ENCODE measurements around the gene TNFAIP1.

Gene TNFAIP1

DNA sequence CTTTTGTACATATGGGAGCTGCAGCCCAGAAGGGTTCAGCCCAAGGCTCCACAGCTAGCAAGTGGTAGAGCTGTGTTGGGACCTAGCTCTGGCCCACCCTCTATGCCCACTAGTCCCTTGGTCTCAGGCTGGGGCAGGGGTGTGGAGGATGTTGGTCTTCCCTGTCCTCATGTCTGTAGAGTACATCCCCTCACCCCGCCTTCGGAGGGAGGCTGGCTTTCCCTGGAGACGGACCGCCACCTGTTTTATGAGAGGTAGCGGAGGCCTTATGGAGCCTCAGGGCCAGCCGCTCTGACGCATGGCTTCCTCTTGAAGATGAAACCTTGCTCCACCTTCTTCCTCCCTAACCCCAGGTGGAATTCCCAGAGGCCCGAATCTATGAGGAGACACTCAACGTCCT lies 8.4 kb downstream of the TNFAIP1 start:
- Histone ChIP-seq H3K4me1 (ENCODE audit: control insufficient read depth in 5 of 5, insufficient read depth in 5 of 5, low read length in 5 of 5) (peaks cover 0 to 35% (median 7%) of the 10 kb centered on the region in 5 donors), H3K4me3 (ENCODE audit: low read depth in 1 of 5, low read length in 5 of 5) (no peak overlapping the region), H3K9me3 (ENCODE audit: control insufficient read depth in 5 of 5, low read length in 5 of 5) (no peaks in the 10 kb centered on the region), H3K36me3 (ENCODE audit: control insufficient read depth in 5 of 5, insufficient read depth in 5 of 5, low read length in 5 of 5) (peaks cover 0 to 98% (median 93%) of the 10 kb centered on the region in 5 donors), H3K27me3 (ENCODE audit: control insufficient read depth in 5 of 5, insufficient read depth in 4 of 5, low read length in 5 of 5) (no peaks in the 10 kb centered on the region), H3K9ac (ENCODE audit: low read length in 5 of 5) (no peak overlapping the region), H3K27ac (ENCODE audit: low read depth, low read length) (no peak overlapping the region)

GRCh38 chr17:28344435-28344901 lies 8.9 kb downstream of the TNFAIP1 start:
- no peak overlapping the region for H3K9ac ChIP-seq (ENCODE audit: low read length in 5 of 5)
- H3K4me1 ChIP-seq (ENCODE audit: control insufficient read depth in 5 of 5, insufficient read depth in 5 of 5, low read length in 5 of 5): peaks cover 0 to 31% (median 7%) of the 10 kb centered on the region in 5 donors
- no peaks in the 10 kb centered on the region for H3K27me3 ChIP-seq (ENCODE audit: control insufficient read depth in 5 of 5, insufficient read depth in 4 of 5, low read length in 5 of 5)
- no peak overlapping the region for H3K27ac ChIP-seq (ENCODE audit: low read depth, low read length)
- peaks cover 0 to 99% (median 93%) of the 10 kb centered on the region in 5 donors for H3K36me3 ChIP-seq (ENCODE audit: control insufficient read depth in 5 of 5, insufficient read depth in 5 of 5, low read length in 5 of 5)
- H3K9me3 ChIP-seq (ENCODE audit: control insufficient read depth in 5 of 5, low read length in 5 of 5): no peaks in the 10 kb centered on the region
- no peak overlapping the region for H3K4me3 ChIP-seq (ENCODE audit: low read depth in 1 of 5, low read length in 5 of 5)

GRCh38 chr17:28345419-28346198 lies 10.0 kb downstream of the TNFAIP1 start:
- Histone ChIP-seq H3K4me1 (ENCODE audit: control insufficient read depth in 5 of 5, insufficient read depth in 5 of 5, low read length in 5 of 5) (peaks cover 0 to 27% (median 7%) of the 10 kb centered on the region in 5 donors), H3K36me3 (ENCODE audit: control insufficient read depth in 5 of 5, insufficient read depth in 5 of 5, low read length in 5 of 5) (peaks cover 0 to 99% (median 93%) of the 10 kb centered on the region in 5 donors), H3K9ac (ENCODE audit: low read length in 5 of 5) (no peak overlapping the region), H3K4me3 (ENCODE audit: low read depth in 1 of 5, low read length in 5 of 5) (no peak overlapping the region), H3K27ac (ENCODE audit: low read depth, low read length) (no peak overlapping the region), H3K27me3 (ENCODE audit: control insufficient read depth in 5 of 5, insufficient read depth in 4 of 5, low read length in 5 of 5) (no peaks in the 10 kb centered on the region), H3K9me3 (ENCODE audit: control insufficient read depth in 5 of 5, low read length in 5 of 5) (no peaks in the 10 kb centered on the region)

- H3K27me3 ChIP-seq (ENCODE audit: control insufficient read depth in 5 of 5, insufficient read depth in 4 of 5, low read length in 5 of 5): no peaks in the 10 kb centered on the region
- H3K9ac ChIP-seq (ENCODE audit: low read length in 5 of 5): no peak overlapping the region
- peaks cover 0 to 27% (median 7%) of the 10 kb centered on the region in 5 donors for H3K4me1 ChIP-seq (ENCODE audit: control insufficient read depth in 5 of 5, insufficient read depth in 5 of 5, low read length in 5 of 5)
Measured at GRCh38 chr17:28346199-28346580, 10.6 kb downstream of the TNFAIP1 start.

GRCh38 chr17:28346746-28347246 lies 11.2 kb downstream of the TNFAIP1 start:
- Histone ChIP-seq H3K36me3 (ENCODE audit: control insufficient read depth in 5 of 5, insufficient read depth in 5 of 5, low read length in 5 of 5) (peaks cover 1 to 99% (median 94%) of the 10 kb centered on the region in 5 donors), H3K27ac (ENCODE audit: low read depth, low read length) (no peak overlapping the region), H3K27me3 (ENCODE audit: control insufficient read depth in 5 of 5, insufficient read depth in 4 of 5, low read length in 5 of 5) (no peaks in the 10 kb centered on the region), H3K9me3 (ENCODE audit: control insufficient read depth in 5 of 5, low read length in 5 of 5) (no peaks in the 10 kb centered on the region), H3K9ac (ENCODE audit: low read length in 5 of 5) (no peak overlapping the region), H3K4me1 (ENCODE audit: control insufficient read depth in 5 of 5, insufficient read depth in 5 of 5, low read length in 5 of 5) (peaks cover 0 to 27% (median 7%) of the 10 kb centered on the region in 5 donors), H3K4me3 (ENCODE audit: low read depth in 1 of 5, low read length in 5 of 5) (no peak overlapping the region)

More at GRCh38 chr17:28346199-28346580, 10.6 kb downstream of the TNFAIP1 start:
- peaks cover 0 to 99% (median 94%) of the 10 kb centered on the region in 5 donors for H3K36me3 ChIP-seq (ENCODE audit: control insufficient read depth in 5 of 5, insufficient read depth in 5 of 5, low read length in 5 of 5)
- H3K9me3 ChIP-seq (ENCODE audit: control insufficient read depth in 5 of 5, low read length in 5 of 5): no peaks in the 10 kb centered on the region
- no peak overlapping the region for H3K27ac ChIP-seq (ENCODE audit: low read depth, low read length)
- H3K4me3 ChIP-seq (ENCODE audit: low read depth in 1 of 5, low read length in 5 of 5): no peak overlapping the region

- Histone ChIP-seq H3K36me3 (ENCODE audit: control insufficient read depth in 5 of 5, insufficient read depth in 5 of 5, low read length in 5 of 5) (peaks cover 3 to 98% (median 92%) of the 10 kb centered on the region in 5 donors), H3K27me3 (ENCODE audit: control insufficient read depth in 5 of 5, insufficient read depth in 4 of 5, low read length in 5 of 5) (no peaks in the 10 kb centered on the region), H3K4me1 (ENCODE audit: control insufficient read depth in 5 of 5, insufficient read depth in 5 of 5, low read length in 5 of 5) (peaks cover 0 to 27% (median 7%) of the 10 kb centered on the region in 5 donors), H3K9ac (ENCODE audit: low read length in 5 of 5) (no peak overlapping the region), H3K4me3 (ENCODE audit: low read depth in 1 of 5, low read length in 5 of 5) (no peak overlapping the region), H3K27ac (ENCODE audit: low read depth, low read length) (peak overlapping the region; percentile 6), H3K9me3 (ENCODE audit: control insufficient read depth in 5 of 5, low read length in 5 of 5) (no peaks in the 10 kb centered on the region)
Measured at GRCh38 chr17:28347261-28347891, 11.8 kb downstream of the TNFAIP1 start.

DNA sequence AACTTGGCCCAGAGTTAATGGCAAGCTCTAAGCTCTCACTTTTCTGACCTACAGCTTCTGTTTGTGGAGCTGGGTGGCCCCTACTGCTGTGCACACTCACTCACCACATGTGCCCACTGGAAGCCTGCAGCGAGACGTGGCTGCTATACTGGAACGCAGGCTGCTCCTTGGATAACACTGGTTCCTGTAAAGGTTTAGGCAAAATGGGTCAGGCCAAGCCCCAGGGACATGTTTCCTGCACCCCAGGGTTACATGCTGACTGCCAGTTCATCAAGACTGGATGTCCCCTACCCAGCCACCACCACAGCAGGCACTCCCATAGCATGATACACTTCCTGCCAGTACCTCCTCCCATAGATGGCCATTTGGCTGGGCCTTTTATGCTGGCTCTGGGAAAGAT lies 13.4 kb downstream of the TNFAIP1 start:
- Histone ChIP-seq H3K27ac (ENCODE audit: low read depth, low read length) (no peak overlapping the region), H3K9ac (ENCODE audit: low read length in 5 of 5) (no peak overlapping the region), H3K36me3 (ENCODE audit: control insufficient read depth in 5 of 5, insufficient read depth in 5 of 5, low read length in 5 of 5) (peaks cover 9 to 96% (median 91%) of the 10 kb centered on the region in 5 donors), H3K4me1 (ENCODE audit: control insufficient read depth in 5 of 5, insufficient read depth in 5 of 5, low read length in 5 of 5) (peaks cover 0 to 22% (median 7%) of the 10 kb centered on the region in 5 donors), H3K27me3 (ENCODE audit: control insufficient read depth in 5 of 5, insufficient read depth in 4 of 5, low read length in 5 of 5) (no peaks in the 10 kb centered on the region), H3K4me3 (ENCODE audit: low read depth in 1 of 5, low read length in 5 of 5) (no peak overlapping the region), H3K9me3 (ENCODE audit: control insufficient read depth in 5 of 5, low read length in 5 of 5) (no peaks in the 10 kb centered on the region)

GRCh38 chr17:28350271-28350670 lies 14.7 kb downstream of the TNFAIP1 start:
- Histone ChIP-seq H3K9ac (ENCODE audit: low read length in 5 of 5) (no peak overlapping the region), H3K27ac (ENCODE audit: low read depth, low read length) (no peak overlapping the region), H3K4me1 (ENCODE audit: control insufficient read depth in 5 of 5, insufficient read depth in 5 of 5, low read length in 5 of 5) (peaks cover 0 to 12% (median 2%) of the 10 kb centered on the region in 5 donors), H3K27me3 (ENCODE audit: control insufficient read depth in 5 of 5, insufficient read depth in 4 of 5, low read length in 5 of 5) (no peaks in the 10 kb centered on the region), H3K4me3 (ENCODE audit: low read depth in 1 of 5, low read length in 5 of 5) (no peak overlapping the region), H3K36me3 (ENCODE audit: control insufficient read depth in 5 of 5, insufficient read depth in 5 of 5, low read length in 5 of 5) (peaks cover 15 to 92% (median 89%) of the 10 kb centered on the region in 5 donors), H3K9me3 (ENCODE audit: control insufficient read depth in 5 of 5, low read length in 5 of 5) (no peaks in the 10 kb centered on the region)

- Histone ChIP-seq H3K36me3 (ENCODE audit: control insufficient read depth in 5 of 5, insufficient read depth in 5 of 5, low read length in 5 of 5) (peaks cover 25 to 54% (median 52%) of the 10 kb centered on the region in 5 donors), H3K4me1 (ENCODE audit: control insufficient read depth in 5 of 5, insufficient read depth in 5 of 5, low read length in 5 of 5) (peaks cover 9 to 27% (median 24%) of the 10 kb centered on the region in 5 donors), H3K4me3 (ENCODE audit: low read depth in 1 of 5, low read length in 5 of 5) (peak within 1 kb of the TSS; percentile 91 to 94 (median 92)), H3K9me3 (ENCODE audit: control insufficient read depth in 5 of 5, low read length in 5 of 5) (no peaks in the 10 kb centered on the region), H3K9ac (ENCODE audit: low read length in 5 of 5) (peak within 1 kb of the TSS; percentile 82 to 99 (median 99)), H3K27me3 (ENCODE audit: control insufficient read depth in 5 of 5, insufficient read depth in 4 of 5, low read length in 5 of 5) (no peaks in the 10 kb centered on the region), H3K27ac (ENCODE audit: low read depth, low read length) (peak within 1 kb of the TSS; percentile 78)
Measured at GRCh38 chr17:28357061-28357900, 21.7 kb downstream of the TNFAIP1 start, which contains the start of gene POLDIP2. POLDIP2 (minus strand) TSS chr17:28357527; CDS start chr17:28357448, 79 bp downstream.
